NCI-H460 (cell line): ENCODE measurements around the gene SEPTIN5. TPM values are rescaled to one million over a fixed set of nuclear protein-coding genes. Genes with fewer than 3 reads are reported as not detected.

Experiments
- DNase-seq: peaks from one replicate; pipeline ENCODE4 v3.0.0-alpha.2; 2016; ENCODE audit warnings: low read depth; ENCODE audit errors: extremely low read depth
- total RNA-seq: library from RNA; depleted of rRNA; stranded (reverse); fragments of >200 nt; shearing (Covaris generic); gene quantifications from 2 replicates; pipeline ENCODE4 v1.2.3, GENCODE V29; 2014

Gene SEPTIN5
- total RNA-seq, 1 experiment from 2014 or later, result 17.4 TPM

GRCh38 chr22:19703869-19704268 is 10.4 kb upstream of the SEPTIN5 start:
- no peak for DNase-seq

- no peak for DNase-seq
Observed at GRCh38 chr22:19704355-19705015, 9.8 kb upstream of the SEPTIN5 start.

GRCh38 chr22:19705181-19705934 is 8.9 kb upstream of the SEPTIN5 start:
- DNase-seq, result no peak

- no peak for DNase-seq
Observed at GRCh38 chr22:19706661-19707151, 7.6 kb upstream of the SEPTIN5 start.

GRCh38 chr22:19707347-19708290 is 6.7 kb upstream of the SEPTIN5 start:
- DNase-seq, result no peak

- DNase-seq, result no peak
Observed at GRCh38 chr22:19708321-19709011, 5.8 kb upstream of the SEPTIN5 start.

GRCh38 chr22:19709063-19709769 is 5.1 kb upstream of the SEPTIN5 start:
- no peak for DNase-seq

GRCh38 chr22:19710020-19710768 is 4.1 kb upstream of the SEPTIN5 start:
- DNase-seq, result no peak

- no peak for DNase-seq
Observed at GRCh38 chr22:19710769-19711106, 3.6 kb upstream of the SEPTIN5 start.

- DNase-seq, result no peak
Observed at GRCh38 chr22:19713245-19713644, 1.1 kb upstream of the SEPTIN5 start.

GRCh38 chr22:19713650-19714311 is 522 bp upstream of the SEPTIN5 start:
- no peak for DNase-seq

GRCh38 chr22:19715188-19715930 is 1.1 kb downstream of the SEPTIN5 start:
- DNase-seq, result no peak

- DNase-seq, result no peak
Observed at GRCh38 chr22:19716041-19716828, 1.9 kb downstream of the SEPTIN5 start.

- no peak for DNase-seq
Observed at GRCh38 chr22:19716829-19717105, 2.5 kb downstream of the SEPTIN5 start.

- no peak for DNase-seq
Observed at GRCh38 chr22:19717181-19717580, 2.9 kb downstream of the SEPTIN5 start.

- peak; percentile 36 for DNase-seq
Observed at GRCh38 chr22:19717691-19718455, 3.6 kb downstream of the SEPTIN5 start.
